ENCODE measurements around the gene MTRF1.
"Not testable (repeated sequence)": the region's sequence is repeated elsewhere in the genome, so short reads cannot be mapped to it uniquely, and the experiment has no call there.

The MTRF1 gene

GRCh38 chr13:41293272-41293671 is 29.9 kb upstream of the MTRF1 start:
- Mint-ChIP-seq H3K27ac (no peak overlapping the region), H3K4me3 (no peak overlapping the region), H3K4me1 (no peaks in the 10 kb centered on the region), H3K27me3 (no peaks in the 10 kb centered on the region), H3K36me3 (ENCODE audit: low read depth) (no peaks in the 10 kb centered on the region), H3K9me3 (no peaks in the 10 kb centered on the region)
- no peak for ATAC-seq
- DNase-seq: no peak

- ATAC-seq: no peak
- no peak for DNase-seq
- Mint-ChIP-seq H3K9me3 (peaks cover 5% of the 10 kb centered on the region), H3K27me3 (no peaks in the 10 kb centered on the region), H3K4me1 (peaks cover 13% of the 10 kb centered on the region), H3K27ac (no peak overlapping the region), H3K4me3 (no peak overlapping the region), H3K36me3 (ENCODE audit: low read depth) (no peaks in the 10 kb centered on the region)
Measured at GRCh38 chr13:41291246-41291645, 27.9 kb upstream of the MTRF1 start.

- Mint-ChIP-seq H3K9me3 (peaks cover 5% of the 10 kb centered on the region), H3K36me3 (ENCODE audit: low read depth) (no peaks in the 10 kb centered on the region), H3K27me3 (no peaks in the 10 kb centered on the region), H3K4me3 (no peak overlapping the region), H3K27ac (no peak overlapping the region), H3K4me1 (peaks cover 24% of the 10 kb centered on the region)
- DNase-seq (no peak), ATAC-seq (no peak)
Measured at GRCh38 chr13:41289463-41289881, 26.1 kb upstream of the MTRF1 start.

- H3K4me1 Mint-ChIP-seq: peaks cover 29% of the 10 kb centered on the region
Measured at GRCh38 chr13:41286370-41286769, 23.0 kb upstream of the MTRF1 start.

GRCh38 chr13:41284512-41285288 is 21.3 kb upstream of the MTRF1 start:
- Mint-ChIP-seq H3K36me3 (ENCODE audit: low read depth) (no peaks in the 10 kb centered on the region), H3K27ac (no peak overlapping the region), H3K4me1 (peaks cover 29% of the 10 kb centered on the region), H3K4me3 (no peak overlapping the region), H3K27me3 (no peaks in the 10 kb centered on the region), H3K9me3 (peaks cover 5% of the 10 kb centered on the region)
- DNase-seq (no peak), ATAC-seq (no peak)

More at GRCh38 chr13:41286370-41286769, 23.0 kb upstream of the MTRF1 start:
- H3K36me3 Mint-ChIP-seq (ENCODE audit: low read depth): no peaks in the 10 kb centered on the region
- ATAC-seq: peak; percentile 69
- no peak for DNase-seq
- H3K9me3 Mint-ChIP-seq: peaks cover 5% of the 10 kb centered on the region
- H3K27ac Mint-ChIP-seq: peak overlapping the region; percentile 50
- peak overlapping the region; percentile 55 for H3K4me3 Mint-ChIP-seq
- H3K27me3 Mint-ChIP-seq: no peaks in the 10 kb centered on the region

- Mint-ChIP-seq H3K27me3 (no peaks in the 10 kb centered on the region), H3K36me3 (ENCODE audit: low read depth) (no peaks in the 10 kb centered on the region), H3K4me3 (no peak overlapping the region), H3K4me1 (peaks cover 28% of the 10 kb centered on the region), H3K27ac (no peak overlapping the region), H3K9me3 (peaks cover 3% of the 10 kb centered on the region)
- no peak for DNase-seq
- no peak for ATAC-seq
Measured at GRCh38 chr13:41282129-41282571, 18.8 kb upstream of the MTRF1 start.

- not testable (repeated sequence) for DNase-seq; H3K27me3 Mint-ChIP-seq; H3K36me3 Mint-ChIP-seq (ENCODE audit: low read depth); ATAC-seq; H3K27ac Mint-ChIP-seq; H3K4me3 Mint-ChIP-seq; H3K9me3 Mint-ChIP-seq
- peaks cover 12% of the 10 kb centered on the region for H3K4me1 Mint-ChIP-seq
Measured at GRCh38 chr13:41279156-41279555, 15.8 kb upstream of the MTRF1 start.

GRCh38 chr13:41276824-41277223 is 13.4 kb upstream of the MTRF1 start:
- Mint-ChIP-seq H3K36me3 (ENCODE audit: low read depth) (no peaks in the 10 kb centered on the region), H3K9me3 (no peaks in the 10 kb centered on the region), H3K27me3 (no peaks in the 10 kb centered on the region), H3K4me3 (no peak overlapping the region), H3K27ac (no peak overlapping the region), H3K4me1 (peaks cover 13% of the 10 kb centered on the region)
- ATAC-seq: no peak
- no peak for DNase-seq

- H3K4me3 Mint-ChIP-seq: no peak overlapping the region
- H3K4me1 Mint-ChIP-seq: peaks cover 22% of the 10 kb centered on the region
Measured at GRCh38 chr13:41274881-41275280, 11.5 kb upstream of the MTRF1 start.

GRCh38 chr13:41273831-41274441 is 10.6 kb upstream of the MTRF1 start:
- Mint-ChIP-seq H3K27ac (no peak overlapping the region), H3K4me1 (peaks cover 22% of the 10 kb centered on the region), H3K4me3 (no peak overlapping the region), H3K9me3 (peaks cover 4% of the 10 kb centered on the region), H3K36me3 (ENCODE audit: low read depth) (peaks cover 4% of the 10 kb centered on the region), H3K27me3 (no peaks in the 10 kb centered on the region)
- no peak for ATAC-seq
- no peak for DNase-seq

More at GRCh38 chr13:41274881-41275280, 11.5 kb upstream of the MTRF1 start:
- ATAC-seq: no peak
- no peak for DNase-seq
- H3K9me3 Mint-ChIP-seq: no peaks in the 10 kb centered on the region
- H3K27ac Mint-ChIP-seq: no peak overlapping the region
- H3K36me3 Mint-ChIP-seq (ENCODE audit: low read depth): peaks cover 2% of the 10 kb centered on the region
- H3K27me3 Mint-ChIP-seq: no peaks in the 10 kb centered on the region

GRCh38 chr13:41271456-41272285 is 8.3 kb upstream of the MTRF1 start:
- Mint-ChIP-seq H3K27me3 (no peaks in the 10 kb centered on the region), H3K4me1 (peaks cover 21% of the 10 kb centered on the region), H3K4me3 (peak overlapping the region; percentile 34), H3K27ac (peak overlapping the region; percentile 78), H3K36me3 (ENCODE audit: low read depth) (peaks cover 12% of the 10 kb centered on the region), H3K9me3 (peaks cover 14% of the 10 kb centered on the region)
- ATAC-seq (peak; percentile 20), DNase-seq (peak; percentile 10)

- no peak overlapping the region for H3K27ac Mint-ChIP-seq
- H3K36me3 Mint-ChIP-seq (ENCODE audit: low read depth): peaks cover 15% of the 10 kb centered on the region
- H3K9me3 Mint-ChIP-seq: peaks cover 14% of the 10 kb centered on the region
- DNase-seq (no peak), ATAC-seq (no peak)
- H3K4me1 Mint-ChIP-seq: peaks cover 22% of the 10 kb centered on the region
- no peaks in the 10 kb centered on the region for H3K27me3 Mint-ChIP-seq
- H3K4me3 Mint-ChIP-seq: no peak overlapping the region
Measured at GRCh38 chr13:41268764-41269163, 5.4 kb upstream of the MTRF1 start.

- Mint-ChIP-seq H3K4me3 (no peak overlapping the region), H3K27ac (no peak overlapping the region), H3K4me1 (peaks cover 30% of the 10 kb centered on the region), H3K36me3 (ENCODE audit: low read depth) (peaks cover 19% of the 10 kb centered on the region), H3K9me3 (peaks cover 14% of the 10 kb centered on the region), H3K27me3 (no peaks in the 10 kb centered on the region)
- ATAC-seq (no peak), DNase-seq (no peak)
Measured at GRCh38 chr13:41267106-41267505, 3.7 kb upstream of the MTRF1 start.

GRCh38 chr13:41259875-41260501 is 3.4 kb downstream of the MTRF1 start:
- no peak for ATAC-seq
- peaks cover 44% of the 10 kb centered on the region for H3K4me1 Mint-ChIP-seq
- H3K27me3 Mint-ChIP-seq: no peaks in the 10 kb centered on the region
- H3K27ac Mint-ChIP-seq: no peak overlapping the region
- H3K4me3 Mint-ChIP-seq: no peak overlapping the region
- H3K9me3 Mint-ChIP-seq: no peaks in the 10 kb centered on the region
- no peak for DNase-seq
- H3K36me3 Mint-ChIP-seq (ENCODE audit: low read depth): peaks cover 47% of the 10 kb centered on the region

All from activated naive CD8-positive, alpha-beta T cell treated with anti-CD3 and anti-CD28 coated beads, Interleukin-2, amount 50 U/mL, for 24 hours (primary cell).